Stimulated activated CD4-positive, alpha-beta T cell treated with anti-CD3 and anti-CD28 coated beads, TNF-alpha, amount 100 ng/mL, for 1 hour (primary cell): ENCODE results near the gene WHAMM.
A peak's percentile ranks its signal among the peaks of the same experiment; 100 is the strongest.
"Not testable (repeated sequence)": the region's sequence is repeated elsewhere in the genome, so short reads cannot be mapped to it uniquely, and the experiment has no call there.

Experiments
- DNase-seq, 3 donors: peaks; one replicate each; pipeline ENCODE4 v3.0.0-alpha.2; 2020; ENCODE audit warnings: low read depth in 3 of 3, low spot score in 1 of 3

WHAMM gene

GRCh38 chr15:82803793-82804574 is 5.4 kb upstream of the WHAMM start:
- no peak for DNase-seq

DNA sequence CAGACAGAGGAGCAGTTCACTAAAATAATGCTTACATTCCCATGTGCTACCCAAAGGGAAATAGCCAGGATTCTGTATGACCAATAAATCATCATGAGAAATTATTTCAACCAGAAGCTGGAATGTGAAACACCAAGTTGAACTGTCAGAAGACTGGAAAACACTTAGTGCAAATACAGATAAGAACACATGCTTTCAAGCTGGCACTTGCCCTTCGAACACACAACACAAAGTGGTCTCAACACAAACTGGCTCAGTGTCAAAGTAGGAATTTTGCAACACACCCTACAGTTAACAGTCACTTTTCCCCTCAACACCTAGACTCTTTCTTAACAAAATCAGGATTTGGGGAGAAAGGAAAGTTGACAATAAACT is 4.9 kb upstream of the WHAMM start:
- no peak for DNase-seq

DNA sequence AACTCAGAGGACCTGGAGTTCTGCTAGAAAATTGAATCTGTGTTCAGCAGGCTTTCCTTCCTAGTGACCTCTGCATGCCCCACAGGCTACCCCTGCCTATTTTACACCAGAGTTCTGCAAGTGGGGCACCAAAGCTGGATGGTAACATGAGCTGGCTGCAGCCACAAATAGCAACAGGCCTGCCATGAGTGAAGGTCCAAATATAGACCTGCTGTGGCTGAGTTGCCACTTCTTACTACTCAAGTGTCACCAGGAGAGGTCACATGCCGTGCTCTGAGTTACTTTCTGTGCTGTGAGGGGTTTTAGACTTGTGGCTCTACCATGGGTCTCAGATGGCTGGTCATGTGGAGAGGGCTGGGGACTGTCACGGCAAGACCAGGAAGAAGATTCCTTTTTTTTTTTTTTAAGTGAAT is 3.4 kb upstream of the WHAMM start, which contains the start of gene FSD2:
Gene FSD2, minus strand, starts transcription at position 76 of the 413 bp plus-strand sequence. CDS start 18,679 bp downstream, outside the sequence.
- DNase-seq: no peak

GRCh38 chr15:82807920-82808633 is 1.4 kb upstream of the WHAMM start:
- DNase-seq: no peak

- DNase-seq: no peak
Observed at GRCh38 chr15:82808634-82809041, 790 bp upstream of the WHAMM start.

DNA sequence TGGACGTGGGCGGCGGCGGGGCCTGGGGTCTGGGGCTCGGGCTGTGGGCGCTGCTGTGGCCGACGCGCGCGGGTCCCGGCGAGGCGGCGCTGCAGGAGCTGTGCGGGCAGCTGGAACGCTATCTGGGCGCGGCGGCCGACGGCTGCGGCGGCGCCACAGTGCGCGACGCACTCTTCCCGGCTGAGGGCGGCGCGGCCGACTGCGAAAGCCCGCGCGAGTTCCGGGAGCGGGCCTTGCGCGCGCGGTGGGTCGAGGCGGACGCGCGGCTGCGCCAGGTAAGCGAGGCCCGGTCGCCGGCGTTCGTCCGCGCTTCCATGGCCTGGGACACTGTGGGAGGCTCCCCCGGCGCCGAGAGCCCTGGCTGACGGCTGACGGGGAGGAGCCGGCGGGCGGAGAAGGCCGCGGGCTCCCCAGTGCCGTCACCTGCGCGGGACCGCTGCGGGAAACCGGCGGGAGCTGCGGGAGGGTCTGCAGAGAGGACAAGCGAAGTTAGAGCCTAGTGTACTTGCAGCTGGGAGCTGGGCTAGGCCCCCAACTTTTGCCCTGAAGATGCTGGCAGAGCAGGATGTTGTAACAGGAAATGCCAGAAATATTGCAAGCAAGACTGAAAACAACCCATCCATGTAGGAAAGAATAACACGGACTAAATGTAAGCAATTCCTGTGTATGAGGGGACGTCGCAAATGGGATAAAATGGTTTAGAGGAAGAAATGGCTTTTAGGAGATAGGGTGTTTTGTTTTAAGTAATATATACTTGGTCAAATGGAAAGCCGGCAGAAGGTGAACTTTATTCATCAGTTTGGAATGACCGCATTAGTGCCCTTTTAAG is 847 bp downstream of the WHAMM start:
- DNase-seq: peak in 1 of 3 donors; percentile 9

DNA sequence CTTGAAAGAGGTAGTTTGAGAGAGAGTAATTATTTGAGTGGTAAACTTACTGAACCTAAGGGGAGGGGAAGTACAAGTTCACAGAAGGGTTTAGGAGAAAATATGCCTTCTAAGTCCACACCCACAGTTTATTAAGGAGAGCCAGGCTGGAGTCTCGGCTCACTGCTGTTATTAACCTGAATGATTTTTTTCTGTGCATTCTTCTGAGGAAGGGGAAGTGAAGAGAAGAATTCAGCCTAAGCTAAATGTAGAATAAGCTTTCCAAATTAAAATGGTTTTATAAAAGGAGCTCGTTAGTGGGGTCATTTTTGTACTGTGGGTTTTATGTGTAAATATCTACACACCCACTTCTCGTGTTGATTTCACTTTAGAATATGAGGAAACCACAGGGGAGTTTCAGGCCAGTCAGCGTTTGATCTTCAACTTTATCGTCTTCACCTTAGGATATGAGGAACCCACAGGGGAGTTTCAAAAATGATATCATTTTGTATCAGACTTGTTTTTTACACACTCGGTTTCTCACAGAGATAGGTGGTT is 1.5 kb downstream of the WHAMM start:
- DNase-seq: peak in 1 of 3 donors; percentile 19

GRCh38 chr15:82812994-82813393 is 3.6 kb downstream of the WHAMM start:
- no peak for DNase-seq

GRCh38 chr15:82820128-82820527 is 10.7 kb downstream of the WHAMM start:
- no peak for DNase-seq

DNA sequence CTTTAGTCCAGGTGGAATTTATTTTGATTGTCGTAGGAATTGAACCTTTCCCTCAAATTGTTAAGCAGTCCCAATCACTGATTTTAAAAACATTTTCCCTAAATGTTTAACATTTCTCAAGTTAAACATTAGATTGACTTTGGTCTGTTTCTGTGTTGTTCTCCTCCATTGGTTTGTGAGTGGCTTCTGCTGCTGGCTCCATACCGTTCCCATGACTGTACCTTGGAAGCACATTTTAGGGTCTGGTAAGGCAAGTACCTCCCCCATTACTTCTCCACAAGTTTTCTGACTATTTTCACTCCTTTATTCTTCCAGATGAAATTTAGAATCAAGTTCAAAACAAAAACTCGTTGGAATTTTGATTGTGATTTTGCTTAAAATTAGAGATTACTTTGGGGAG is 12.0 kb downstream of the WHAMM start:
- DNase-seq: not testable (repeated sequence)

- not testable (repeated sequence) for DNase-seq
Observed at GRCh38 chr15:82821851-82822250, 12.4 kb downstream of the WHAMM start.

- no peak for DNase-seq
Observed at GRCh38 chr15:82823049-82823448, 13.6 kb downstream of the WHAMM start.

GRCh38 chr15:82828075-82828474 is 18.6 kb downstream of the WHAMM start:
- no peak for DNase-seq

GRCh38 chr15:82829234-82829633 is 19.8 kb downstream of the WHAMM start:
- no peak for DNase-seq

DNA sequence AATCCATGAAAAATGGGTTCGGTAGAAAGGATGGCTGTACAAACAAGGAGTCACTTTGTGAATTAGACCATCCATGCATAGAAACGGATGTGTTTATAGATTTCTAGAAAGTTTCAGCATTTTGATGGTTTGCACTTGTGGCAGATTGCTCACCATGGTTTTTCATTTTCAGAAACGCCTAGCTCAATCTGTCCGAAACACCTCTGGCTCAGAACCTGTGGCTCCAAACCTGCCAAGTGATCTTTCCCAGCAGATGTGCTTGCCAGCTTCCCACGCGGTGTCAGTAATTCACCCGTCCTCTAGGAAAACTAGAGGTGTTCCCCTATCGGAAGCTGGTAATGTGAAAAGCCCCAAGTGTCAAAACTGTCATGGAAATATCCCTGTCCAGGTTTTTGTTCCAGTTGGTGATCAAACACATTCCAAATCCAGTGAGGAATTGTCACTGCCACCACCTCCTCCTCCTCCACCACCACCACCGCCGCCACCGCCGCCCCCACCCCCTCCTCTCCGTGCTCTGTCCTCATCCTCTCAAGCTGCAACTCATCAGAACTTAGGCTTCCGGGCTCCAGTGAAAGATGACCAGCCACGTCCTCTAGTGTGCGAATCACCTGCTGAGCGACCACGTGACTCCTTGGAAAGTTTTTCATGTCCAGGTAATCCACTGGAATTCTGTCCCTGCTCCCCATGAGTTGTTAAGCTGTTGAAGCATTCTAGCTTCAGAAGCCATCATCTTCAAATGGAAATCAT is 21.2 kb downstream of the WHAMM start:
- no peak for DNase-seq

- no peak for DNase-seq
Observed at GRCh38 chr15:82831894-82832600, 22.6 kb downstream of the WHAMM start.

GRCh38 chr15:82832601-82833361 is 23.4 kb downstream of the WHAMM start:
- peak in 1 of 3 donors; percentile 19 for DNase-seq

DNA sequence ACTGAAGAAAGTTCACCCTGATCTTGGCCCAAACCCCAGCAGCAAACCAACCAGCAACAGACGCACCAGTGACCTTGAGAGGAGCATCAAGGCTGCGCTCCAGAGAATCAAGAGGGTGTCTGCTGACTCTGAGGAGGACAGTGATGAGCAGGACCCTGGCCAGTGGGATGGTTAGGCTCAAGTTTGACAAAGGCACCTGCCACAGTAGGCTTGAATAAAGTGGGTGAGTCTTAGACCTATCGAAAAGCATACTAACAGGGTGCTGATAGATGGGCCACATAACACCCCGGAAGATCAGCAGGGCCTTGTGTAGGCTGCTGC is 23.9 kb downstream of the WHAMM start:
- DNase-seq: no peak

GRCh38 chr15:82835391-82835917 is 26.0 kb downstream of the WHAMM start:
- no peak for DNase-seq
